ENCODE measurements around the gene MRPL24.
"Not testable (repeated sequence)": the region's sequence is repeated elsewhere in the genome, so short reads cannot be mapped to it uniquely, and the experiment has no call there.

The MRPL24 gene

DNA sequence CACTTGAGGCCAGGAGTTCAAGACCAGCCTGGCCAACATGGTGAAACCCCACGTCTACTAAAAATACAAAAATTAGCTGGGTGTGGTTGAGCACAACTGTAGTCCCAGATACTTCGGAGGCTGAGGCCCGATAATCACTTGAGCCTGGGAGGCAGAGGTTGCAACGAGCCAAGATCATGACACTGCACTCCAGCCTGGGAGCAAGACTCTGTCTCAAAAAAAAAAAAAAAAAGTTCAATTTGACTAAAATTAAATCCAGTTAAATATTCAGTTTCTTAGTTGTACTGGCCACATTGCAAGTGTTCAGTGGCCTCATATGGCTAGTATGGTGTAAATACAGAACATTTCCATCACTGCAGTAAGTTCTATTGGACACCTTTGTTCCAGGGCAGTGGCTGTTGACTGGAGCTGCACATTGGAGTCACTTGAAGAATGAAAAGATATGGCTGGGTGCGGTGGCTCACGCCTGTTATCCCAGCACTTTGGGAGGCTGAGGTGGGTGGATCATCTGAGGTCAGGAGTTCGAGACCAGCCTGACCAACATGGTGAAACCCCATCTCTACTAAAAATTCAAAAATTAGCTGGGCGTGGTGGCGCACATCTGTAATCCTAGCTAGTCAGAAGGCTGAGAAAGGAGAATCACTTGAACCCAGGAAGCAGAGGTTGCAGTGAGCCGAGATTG lies 16.8 kb upstream of the MRPL24 start:
- not testable (repeated sequence) for DNase-seq

DNA sequence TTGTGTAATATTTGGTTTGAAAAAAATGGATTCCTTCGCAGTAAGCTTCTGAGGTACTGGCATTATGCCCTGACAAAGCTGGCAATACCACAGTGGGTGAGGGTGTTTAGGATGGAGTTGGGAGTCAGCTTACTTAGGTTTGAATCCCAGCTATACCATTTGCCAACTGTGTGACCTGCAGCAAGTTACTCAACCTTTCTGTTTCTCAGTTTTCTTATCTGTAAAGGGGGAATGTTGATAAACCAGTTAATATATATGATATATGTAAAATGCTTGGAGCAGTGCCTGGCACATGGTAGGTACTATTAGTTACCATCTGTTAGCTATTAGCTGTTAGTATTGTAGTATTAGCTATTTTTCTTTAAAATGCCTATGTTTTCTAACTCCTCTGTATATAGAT lies 15.5 kb upstream of the MRPL24 start:
- no peak for DNase-seq

DNA sequence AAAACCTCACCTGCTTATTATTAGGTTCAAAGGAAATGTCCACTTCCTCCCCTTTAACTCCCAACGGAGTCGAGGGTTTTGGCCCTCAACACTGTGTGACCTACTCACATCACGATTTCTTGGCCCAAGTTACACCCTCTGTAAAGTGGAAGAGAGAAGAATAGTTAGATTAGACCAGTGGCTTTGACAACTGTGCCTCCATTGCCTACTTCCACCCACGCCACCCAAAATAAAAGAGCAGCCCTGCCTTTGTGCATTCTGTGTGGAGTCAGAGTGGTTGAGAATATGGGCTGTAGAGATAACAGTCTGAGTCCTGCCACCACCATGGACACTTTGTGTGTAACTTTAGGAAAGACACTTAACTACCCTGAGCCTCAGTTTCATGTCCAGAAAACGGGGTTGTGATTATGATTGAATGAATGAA lies 14.7 kb upstream of the MRPL24 start:
- DNase-seq: no peak

DNA sequence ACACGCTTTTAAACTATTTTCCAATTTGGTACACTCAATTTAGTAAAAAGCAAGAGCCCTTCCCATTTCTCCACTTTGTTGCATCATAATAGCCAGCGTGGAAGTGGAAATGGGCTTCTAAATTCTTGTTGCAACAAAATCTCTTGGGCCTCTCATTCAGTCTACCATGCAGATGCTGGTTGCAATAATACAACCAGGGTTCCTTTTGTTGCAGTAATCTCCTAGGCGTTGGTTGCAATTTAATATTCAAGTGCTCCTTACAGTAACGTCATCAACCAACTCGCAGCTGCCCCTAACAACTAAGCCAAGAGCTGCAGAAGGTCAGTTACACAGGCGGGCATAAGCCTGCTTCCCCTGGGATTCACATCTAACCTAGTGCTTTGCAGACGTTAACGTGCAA lies 13.3 kb upstream of the MRPL24 start:
- DNase-seq: no peak

DNA sequence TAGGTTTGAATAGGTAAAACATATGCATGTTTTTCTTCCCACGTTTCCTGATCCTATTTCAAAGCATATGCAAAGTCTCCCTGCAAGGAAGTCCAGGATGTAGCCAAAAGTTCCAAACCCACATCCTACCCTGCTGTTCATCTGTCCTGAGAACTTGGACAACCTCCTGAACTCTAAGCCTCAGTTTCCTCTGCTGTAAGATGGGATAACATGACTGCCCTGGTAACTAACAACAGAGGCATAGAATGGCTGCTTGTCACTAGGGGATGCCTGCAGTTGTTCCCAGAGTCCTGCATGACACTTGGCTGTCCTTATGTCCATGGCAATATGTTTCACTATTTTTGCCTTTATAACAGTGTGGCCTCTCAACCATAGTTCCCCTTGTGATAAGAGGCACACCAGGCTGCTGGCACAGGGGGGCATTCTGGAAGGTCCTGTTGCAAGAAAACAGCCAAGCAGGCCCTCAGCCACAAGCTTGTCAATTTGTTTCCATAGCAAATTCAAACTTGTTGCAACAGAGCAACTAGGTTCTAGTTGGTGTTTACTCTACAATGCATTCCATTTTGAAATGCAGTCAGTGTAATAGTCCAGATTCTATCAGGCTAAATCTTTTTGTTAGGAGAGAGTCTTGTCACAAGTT lies 12.1 kb upstream of the MRPL24 start:
- DNase-seq: no peak

DNA sequence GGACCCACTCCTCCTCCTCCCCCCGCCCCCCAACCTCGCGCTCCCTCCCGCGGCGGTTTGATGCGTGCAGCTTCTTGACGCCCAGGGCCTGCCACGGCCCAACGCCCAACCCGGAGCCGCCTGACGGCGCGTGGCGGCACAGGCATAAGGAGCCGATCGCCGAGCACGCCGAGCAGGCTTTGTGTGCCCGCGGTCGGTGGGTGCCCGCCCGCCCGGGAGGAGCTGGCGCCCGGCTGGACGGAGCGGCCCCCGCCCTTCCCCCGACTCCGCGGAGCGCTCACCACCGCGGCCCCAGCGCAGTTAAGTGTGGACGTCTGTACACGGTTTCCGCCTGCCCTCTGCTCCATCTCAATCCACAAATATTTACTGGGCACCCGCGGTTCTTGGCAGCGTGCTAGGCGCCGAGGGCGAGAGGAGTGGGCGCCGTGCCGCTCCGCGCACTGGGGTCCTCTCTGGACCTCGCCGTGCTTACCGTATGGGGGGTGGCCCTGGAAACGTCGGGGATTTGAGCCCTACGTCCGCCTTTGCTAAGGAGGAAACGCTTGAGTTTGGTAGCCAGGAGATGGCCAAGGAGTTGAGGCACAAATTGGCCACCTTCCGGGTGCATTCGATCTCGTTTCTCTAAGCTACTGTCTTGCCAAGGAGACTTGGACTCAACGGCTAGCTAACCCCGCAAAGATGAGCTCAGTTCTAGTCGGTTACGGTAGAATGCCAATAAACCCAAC lies 11.0 kb upstream of the MRPL24 start:
- peak; percentile 98 for DNase-seq

DNA sequence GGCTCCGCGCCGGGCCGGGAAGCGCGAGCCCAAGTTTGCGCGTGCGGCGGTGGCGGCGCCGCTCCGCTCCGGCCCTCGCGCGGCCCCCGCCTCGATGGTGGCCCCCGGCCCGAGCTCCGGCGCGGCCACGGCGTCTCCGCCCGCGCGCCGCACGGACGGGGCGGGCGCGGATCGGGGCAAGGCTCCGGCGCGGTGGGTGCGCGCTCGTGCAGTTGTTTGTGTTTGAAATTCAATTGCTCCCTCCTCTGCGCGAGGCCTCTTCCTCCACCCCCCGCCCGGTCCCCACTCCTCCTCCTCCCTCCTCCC lies 10.5 kb upstream of the MRPL24 start, which contains the start of gene HDGF:
Gene HDGF (minus strand): TSS at position 225 of the 306 bp plus-strand sequence. CDS start 246 bp downstream, outside the sequence.
- no peak for DNase-seq

DNA sequence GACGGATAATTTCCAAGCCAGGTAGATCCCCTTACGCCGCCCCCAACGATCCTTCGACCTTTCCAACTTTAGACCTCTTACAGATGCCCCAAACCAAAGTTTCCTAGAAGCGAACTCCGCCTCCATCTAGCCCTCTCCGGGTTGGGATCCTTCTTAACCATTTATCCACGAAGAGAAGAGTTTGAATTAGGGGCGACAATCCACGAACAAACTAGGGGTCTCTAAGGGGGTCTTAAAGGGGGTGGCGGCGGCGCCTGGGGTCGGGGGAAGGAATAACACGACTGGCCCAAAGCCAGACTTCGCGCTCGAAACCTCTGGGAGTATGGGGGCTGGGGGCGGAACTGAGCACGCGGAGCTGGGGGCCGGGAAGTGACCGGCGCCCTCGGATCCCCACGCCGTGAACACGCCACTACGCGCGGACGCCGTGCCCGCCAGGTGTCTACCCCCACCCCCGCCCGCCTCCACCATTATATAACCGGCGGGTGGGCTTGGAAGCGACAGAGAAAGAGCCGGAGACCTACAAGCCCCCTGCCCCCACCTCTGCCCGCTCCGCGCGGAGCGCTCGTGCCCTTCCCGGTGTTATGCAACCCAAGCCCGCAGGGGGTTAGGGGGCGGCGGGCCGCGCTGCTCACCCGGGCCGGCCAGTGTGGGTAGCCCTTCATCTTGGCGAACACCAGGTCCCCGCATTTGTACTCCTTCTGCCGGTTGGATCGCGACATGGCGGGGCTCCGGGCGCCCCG lies 10.0 kb upstream of the MRPL24 start:
- peak; percentile 76 for DNase-seq

DNA sequence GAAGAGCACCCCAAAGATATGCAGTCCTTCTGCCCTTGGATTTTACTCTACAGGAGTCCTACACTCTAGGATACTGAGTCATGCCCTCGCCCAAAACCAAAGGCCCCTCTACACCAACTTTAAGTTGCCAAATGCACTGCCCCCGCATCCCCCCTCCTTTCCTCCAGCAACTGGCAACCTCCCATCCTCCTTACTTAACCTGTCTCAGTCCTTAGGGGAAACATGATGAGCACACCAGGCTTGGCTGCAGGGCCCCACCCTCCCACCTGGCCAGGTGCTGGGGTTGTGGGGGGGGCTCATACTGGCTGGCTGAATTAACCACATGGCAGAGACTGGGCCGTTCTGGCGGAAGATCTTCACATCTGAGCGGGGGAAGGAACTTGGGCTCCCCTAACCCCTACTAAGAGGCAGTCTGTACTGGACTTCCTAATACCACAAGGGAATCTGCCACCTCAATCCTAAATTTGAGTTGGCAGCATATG lies 9.3 kb upstream of the MRPL24 start:
- no peak for DNase-seq

DNA sequence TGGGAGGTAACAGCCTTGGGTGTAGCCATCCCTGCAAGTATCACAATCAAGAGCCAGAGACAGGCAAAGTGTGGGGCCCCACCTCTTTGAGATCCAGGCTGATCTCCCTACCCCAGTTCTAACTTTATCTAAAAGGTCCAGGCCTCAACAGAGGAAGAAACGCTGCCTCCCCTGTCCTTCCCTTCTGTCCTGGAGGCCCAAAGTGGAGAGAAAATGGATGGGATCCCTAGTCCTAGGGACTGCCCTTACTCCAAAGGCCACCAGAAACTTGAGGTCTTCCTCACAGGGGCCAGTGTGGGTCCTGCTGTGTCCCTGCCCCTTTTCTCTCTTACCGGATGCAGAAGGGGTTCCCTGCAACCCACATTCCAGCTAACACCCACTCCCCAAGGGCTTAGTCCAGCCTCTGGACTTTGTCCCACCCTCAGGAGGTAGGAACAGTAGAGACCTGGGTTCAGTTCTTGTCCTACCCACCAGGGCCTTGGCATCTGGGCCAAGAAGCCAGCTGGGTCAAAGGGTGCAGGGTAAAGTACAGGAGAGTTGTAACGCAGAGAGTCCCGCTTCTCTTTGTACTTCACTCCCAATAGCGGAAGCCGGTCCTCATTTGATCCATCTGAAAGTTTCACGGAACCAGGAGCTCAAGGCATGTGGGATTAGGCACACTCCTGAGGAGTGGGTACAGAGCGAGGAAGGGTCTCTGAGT lies 8.7 kb upstream of the MRPL24 start:
- DNase-seq: no peak

DNA sequence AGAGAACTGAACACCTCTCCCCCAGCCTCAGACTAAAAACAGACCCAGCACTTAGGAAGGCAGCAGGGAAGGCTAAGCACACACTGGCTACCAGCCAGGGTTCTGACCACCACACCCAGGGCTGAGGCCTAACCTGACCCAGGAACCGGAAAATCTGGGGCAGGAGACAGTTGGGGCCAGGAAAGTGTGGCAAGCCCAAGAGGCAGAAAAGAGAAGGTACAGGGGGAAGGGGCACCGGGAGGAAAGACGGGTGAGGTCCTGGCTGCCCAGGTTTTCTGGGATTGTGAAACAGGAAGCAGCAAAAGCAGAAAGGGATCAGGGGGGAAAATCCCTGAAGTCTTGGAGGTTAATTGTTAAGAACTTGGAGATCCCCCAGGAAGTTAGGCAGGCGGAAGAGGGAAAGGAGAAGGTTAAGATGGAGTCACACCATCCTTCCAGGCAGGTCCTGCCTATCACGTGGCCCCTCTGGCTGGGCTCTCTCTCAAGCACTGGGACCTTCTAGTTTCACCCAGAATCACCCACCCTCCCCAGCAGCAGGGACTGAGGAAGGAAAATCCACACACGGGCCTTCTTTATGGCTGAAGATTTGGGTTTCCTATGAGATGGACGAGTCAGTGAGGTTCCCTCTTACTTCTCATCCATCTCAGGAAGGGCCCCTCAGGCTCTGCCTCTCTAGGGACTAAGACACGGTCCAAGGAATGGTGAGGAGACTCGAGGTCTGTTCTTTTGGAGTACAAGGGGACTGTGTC lies 8.0 kb upstream of the MRPL24 start:
- no peak for DNase-seq

DNA sequence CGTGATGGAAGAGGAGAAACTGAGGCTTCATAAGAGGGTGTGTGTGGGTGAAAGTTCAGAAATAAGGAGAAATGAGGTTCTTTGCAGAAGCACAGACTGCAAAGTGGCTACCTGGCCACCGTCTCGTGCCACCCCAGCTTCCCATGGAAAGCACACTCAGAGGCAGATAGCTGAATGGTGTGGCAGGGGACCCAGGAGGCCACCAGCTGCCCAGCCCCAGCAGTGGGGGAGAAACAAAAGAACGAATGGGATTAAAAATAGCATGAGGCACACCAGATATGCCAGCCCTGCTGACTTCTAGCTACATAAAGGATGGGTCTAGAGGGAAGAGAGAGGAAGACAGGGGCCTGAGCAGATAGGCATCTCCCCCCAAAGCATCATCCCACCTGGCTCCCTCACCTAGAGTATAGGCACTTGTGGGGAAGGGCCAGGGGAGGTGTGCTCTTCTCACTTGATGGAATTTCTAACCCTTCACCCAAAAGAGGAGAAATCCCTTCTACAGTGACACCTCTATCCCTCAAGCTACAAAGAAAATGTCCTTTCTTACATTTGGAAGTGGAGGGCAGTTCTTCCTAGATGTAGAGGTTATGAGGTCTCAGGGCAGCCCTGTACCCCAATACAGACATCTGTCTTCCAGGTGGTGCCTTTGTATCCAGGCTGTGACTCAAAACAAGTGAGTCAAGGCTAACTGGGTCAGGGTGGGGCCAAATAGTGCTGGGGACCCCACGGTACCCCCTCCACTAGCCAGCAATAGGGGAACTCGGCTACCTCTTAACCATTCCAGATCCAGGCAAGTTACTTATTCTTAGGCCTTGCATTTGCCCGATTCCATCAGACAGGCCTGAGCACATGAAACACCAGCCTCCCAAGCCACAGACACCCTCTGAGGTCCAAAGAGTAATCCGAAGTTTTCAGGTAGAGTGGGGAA lies 7.1 kb upstream of the MRPL24 start:
- no peak for DNase-seq

DNA sequence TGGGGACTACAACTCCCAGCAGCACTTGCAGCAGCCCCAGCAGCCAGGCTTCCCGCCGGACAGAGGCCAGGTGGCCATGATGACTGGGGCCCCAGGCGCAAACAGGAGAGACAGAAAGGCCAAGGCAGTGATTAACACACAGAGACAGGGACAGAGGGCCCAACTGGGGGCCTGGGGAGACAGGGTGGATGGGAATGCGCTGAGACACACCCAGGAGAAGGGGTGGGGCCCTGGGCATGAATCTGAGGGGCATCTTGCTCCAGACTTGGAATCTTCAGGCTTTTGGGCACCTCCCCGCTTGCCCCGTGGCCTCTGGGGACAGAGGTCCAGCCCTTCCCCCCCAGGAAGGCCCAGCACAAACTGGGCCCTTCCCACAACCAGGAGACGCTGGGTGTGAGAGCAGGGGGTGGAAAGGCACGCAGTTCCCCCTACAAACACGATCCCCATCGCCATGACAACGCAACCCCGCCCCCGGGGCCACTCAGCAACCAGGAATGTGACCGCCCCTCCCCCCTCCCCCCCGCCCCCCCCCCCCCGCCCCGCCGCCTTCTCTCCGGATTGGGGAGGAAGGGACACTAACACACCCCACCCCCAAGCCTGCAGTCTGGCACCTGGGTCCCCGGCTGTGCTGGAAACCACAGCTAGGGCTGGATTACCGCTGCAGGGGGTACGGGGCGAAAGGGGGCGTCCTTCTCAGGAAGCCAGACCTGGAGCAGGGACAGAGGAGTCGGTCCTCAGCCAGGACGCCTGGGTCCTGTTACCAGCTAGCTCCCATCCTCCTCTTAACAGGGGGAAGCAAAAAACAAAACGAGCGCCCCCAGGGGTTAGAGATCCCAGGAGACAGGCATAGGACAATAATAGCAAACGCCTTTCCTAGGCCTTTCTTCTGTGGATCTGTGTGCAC lies 6.1 kb upstream of the MRPL24 start:
- peak; percentile 98 for DNase-seq

DNA sequence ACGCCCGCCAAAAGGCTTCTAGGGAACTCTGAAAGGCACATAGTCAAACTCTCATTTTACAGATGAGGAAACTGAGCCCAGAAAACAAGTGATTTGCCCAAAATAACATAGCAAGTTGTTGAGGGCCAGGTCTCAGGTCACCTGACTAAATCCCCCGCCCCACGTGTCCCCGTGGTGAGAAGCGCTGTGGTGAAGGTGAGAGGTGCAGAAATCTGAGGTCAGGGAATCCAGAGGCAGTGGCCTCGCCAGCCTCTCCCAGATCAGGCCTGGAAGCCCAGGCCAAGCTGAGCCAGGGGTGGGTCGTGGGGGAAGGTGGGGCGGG lies 5.5 kb upstream of the MRPL24 start:
- DNase-seq: no peak

DNA sequence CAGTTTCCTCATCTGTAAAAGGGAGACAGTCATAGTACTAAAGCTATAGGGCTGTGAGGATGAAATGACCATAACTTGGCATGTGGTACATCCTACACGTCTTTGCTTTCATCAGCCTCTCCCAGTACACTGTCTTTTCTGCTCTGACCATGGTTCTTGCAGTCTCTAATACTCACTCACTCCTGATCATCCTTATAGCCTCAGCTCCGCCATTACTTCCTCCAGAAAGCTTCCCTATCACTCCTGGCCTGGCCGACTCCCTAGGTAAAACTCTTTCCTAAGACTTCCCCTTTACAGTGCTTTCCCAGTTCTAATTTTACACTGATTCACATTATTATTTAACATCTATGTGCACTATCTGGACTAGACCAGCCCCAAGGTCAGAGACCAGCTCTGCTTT lies 5.0 kb upstream of the MRPL24 start:
- DNase-seq: no peak

DNA sequence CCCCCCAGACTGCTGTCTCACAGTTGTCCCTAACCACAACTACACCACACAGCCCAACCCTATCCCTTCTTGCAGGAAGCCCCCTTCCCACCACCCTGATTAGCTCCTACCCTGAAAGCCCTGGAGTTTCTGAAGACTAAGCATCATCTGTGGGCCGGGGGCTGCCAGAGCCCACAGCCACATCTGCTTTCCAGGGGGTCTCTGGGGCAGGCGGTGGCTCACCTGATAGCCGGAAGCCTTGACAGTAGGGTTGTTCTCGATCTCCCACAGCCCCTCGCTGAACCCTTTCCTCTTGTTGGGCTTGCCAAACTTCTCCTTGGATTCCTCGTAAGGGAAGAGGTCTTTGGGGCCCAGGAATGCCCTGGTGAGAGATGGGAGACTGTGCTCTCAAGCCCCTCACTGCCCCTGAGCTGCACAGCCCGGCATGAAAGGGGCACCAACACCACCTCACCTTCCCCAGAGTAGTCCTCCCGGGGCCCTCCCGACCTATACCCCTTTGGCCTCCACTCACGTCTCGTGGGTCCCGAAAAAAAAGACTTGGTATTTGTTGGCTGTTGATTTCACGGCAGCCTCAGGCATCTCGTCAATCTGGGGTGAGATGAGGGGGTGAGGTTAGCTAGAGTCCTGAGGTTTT lies 4.0 kb upstream of the MRPL24 start:
- DNase-seq: no peak

DNA sequence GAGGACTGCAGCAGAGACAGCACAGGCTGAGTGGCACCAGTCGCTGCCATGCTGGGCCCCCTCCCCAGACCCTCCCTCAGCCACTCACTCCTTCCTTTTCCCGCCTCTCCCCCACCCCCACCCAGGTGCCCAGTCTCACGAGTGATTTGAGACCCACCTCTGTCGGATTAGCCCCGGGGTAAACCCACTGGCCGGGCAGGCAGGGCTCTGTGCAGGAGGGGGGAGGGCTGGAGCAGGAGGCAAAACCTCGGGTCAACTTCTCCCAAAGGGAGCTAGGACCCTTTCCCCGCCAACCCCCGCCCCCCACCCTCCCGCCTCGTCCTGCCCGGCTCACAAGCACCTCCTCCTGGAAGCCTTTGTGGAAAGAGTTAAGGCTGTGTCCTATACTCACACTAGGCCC lies 3.5 kb upstream of the MRPL24 start:
- no peak for DNase-seq

DNA sequence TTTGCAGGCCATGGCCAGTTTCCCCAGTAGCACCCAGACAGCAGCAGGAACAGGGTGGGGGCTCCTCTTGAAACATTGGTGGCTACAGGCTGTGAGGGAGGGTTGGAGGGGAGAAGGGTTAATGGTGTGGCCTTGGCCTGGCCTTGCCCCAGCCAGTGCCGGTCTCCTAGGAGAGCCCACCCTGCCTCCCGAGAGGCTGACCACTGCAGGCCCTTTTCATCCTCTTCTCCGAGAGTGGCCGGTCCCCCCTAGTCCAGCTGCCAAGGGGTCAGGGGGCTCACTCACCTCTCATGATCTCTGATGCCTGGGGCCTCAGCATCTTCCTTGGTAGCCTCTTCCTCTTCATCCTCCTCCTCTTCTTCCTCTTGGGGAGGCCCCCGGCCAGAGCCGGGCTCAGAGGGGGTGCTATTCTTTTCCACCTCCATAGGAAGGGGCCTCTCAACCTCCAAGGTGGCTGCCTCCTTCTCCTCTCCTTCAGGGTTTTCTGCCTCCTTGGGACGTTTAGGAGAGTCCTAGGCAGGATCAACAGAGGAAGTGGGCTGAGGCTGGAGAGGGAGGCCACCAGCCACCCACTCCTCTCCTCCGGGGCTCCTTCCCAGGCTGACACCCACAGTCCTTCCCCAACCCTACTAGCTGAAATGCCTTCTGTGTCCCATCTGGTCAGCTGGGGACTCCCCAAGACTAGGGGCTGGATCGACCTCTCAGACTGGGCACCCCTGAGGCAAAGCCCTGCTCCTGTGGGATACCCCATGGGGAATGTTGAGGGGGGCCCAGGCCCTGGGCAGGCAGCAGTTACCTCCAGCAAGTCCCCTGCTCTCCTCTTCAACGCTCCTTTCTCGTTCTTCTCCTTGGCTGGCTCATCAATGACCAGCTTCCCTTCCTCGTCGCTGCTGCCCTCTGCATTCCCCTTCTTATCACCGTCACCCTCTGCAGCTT lies 2.7 kb upstream of the MRPL24 start:
- no peak for DNase-seq
